ENCODE measurements around the gene CELF4. TPM values are rescaled to one million over a fixed set of nuclear protein-coding genes. Genes with fewer than 3 reads are reported as not detected.

CELF4 gene
- polyA plus RNA-seq, 1 donor (not counting 4 experiments of a cell fraction or from before 2014, with no cell fraction given) = not detected

GRCh38 chr18:37222999-37223378 is 342.6 kb downstream of the CELF4 start:
- no peak overlapping the region for H3K27ac ChIP-seq (ENCODE audit: control insufficient read depth, insufficient read depth, low read length)
- no peaks in the 10 kb centered on the region for H3K36me3 ChIP-seq (ENCODE audit: control insufficient read depth in 2 of 2, extremely low read depth in 1 of 2, insufficient read depth in 2 of 2, low read length in 2 of 2)
- H3K9me1 ChIP-seq (ENCODE audit: control insufficient read depth, extremely low read depth, insufficient read depth, low read length) = no peaks in the 10 kb centered on the region
- dilution Hi-C loops (cut with MboI; ENCODE audit: extremely low pct_ligation_motif_present, low sequenced_read_pairs) = no loop called here
- TF ChIP-seq CTCF (optimal IDR thresholded peaks at IDR 0.05 in 1 of 3, IDR thresholded peaks at IDR 0.05 in 1 of 3, conservative IDR thresholded peaks at IDR 0.05 in 1 of 3; ENCODE audit: extremely low read depth in 1 of 3, insufficient read depth in 2 of 3, low read length in 3 of 3) (no peak), EZH2 (IDR thresholded peaks at IDR 0.05; ENCODE audit: low read length) (no peak)
- H3K4me3 ChIP-seq (ENCODE audit: control insufficient read depth in 2 of 3, extremely low read depth in 1 of 3, insufficient read depth in 2 of 3, low read depth in 1 of 3, low read length in 3 of 3) = no peak overlapping the region
- no peaks in the 10 kb centered on the region for H3K27me3 ChIP-seq (ENCODE audit: control insufficient read depth, extremely low read depth, insufficient read depth, low read length)
- DNase-seq (ENCODE audit: low read depth, low spot score) = no peak
- H3K4me2 ChIP-seq (ENCODE audit: control insufficient read depth, extremely low read depth, insufficient read depth, low read depth, low read length) = no peak overlapping the region
- no peak overlapping the region for H3K9ac ChIP-seq (ENCODE audit: control insufficient read depth, extremely low read depth, insufficient read depth, low read length)
- no peak for FAIRE-seq
- H3K4me1 ChIP-seq (ENCODE audit: control insufficient read depth, extremely low read depth, insufficient read depth, low read length) = no peaks in the 10 kb centered on the region
- no peaks in the 10 kb centered on the region for H3K79me2 ChIP-seq (ENCODE audit: control insufficient read depth, insufficient read depth, low read length)
- H4K20me1 ChIP-seq (ENCODE audit: control insufficient read depth, extremely low read depth, insufficient read depth, low read length) = no peaks in the 10 kb centered on the region
- no peak overlapping the region for H2AFZ ChIP-seq (ENCODE audit: control insufficient read depth, low read length)
- H3K9me3 ChIP-seq (ENCODE audit: control insufficient read depth, low read depth, low read length) = no peaks in the 10 kb centered on the region

DNA sequence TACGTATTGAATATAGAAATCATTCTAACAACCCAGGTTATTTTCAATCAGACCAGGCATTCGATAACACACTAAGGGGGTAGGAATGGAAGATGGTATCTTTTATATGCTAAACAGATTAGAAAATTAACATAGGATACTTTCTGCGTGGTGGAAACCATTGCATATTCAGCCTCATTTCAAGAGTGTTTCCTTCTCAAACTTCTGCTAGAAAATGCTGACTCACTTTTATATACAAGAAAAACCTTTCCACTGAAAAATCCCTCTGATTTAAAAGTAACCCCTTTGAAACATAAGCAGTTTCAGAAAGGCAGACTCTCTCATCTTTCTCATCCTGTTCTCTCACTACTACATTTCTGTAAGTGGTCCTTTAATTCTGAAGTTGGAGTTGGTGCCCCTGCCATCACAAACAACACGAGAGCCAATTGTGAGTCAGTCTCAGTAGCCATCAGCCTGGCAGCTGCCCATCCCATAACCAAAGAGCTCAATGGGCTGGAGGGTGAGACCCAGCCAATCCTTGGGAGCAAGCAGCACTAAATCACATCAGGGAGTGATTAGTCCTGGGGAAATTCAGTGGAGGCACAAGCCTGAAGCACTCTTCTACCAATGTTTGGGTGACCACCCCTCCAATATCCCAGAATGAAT is 343.1 kb downstream of the CELF4 start:
- Histone ChIP-seq H3K27ac (ENCODE audit: control insufficient read depth, insufficient read depth, low read length) (no peak overlapping the region), H3K9me3 (ENCODE audit: control insufficient read depth, low read depth, low read length) (no peaks in the 10 kb centered on the region), H3K4me2 (ENCODE audit: control insufficient read depth, extremely low read depth, insufficient read depth, low read depth, low read length) (no peak overlapping the region), H3K27me3 (ENCODE audit: control insufficient read depth, extremely low read depth, insufficient read depth, low read length) (no peaks in the 10 kb centered on the region), H3K4me1 (ENCODE audit: control insufficient read depth, extremely low read depth, insufficient read depth, low read length) (no peaks in the 10 kb centered on the region), H3K36me3 (ENCODE audit: control insufficient read depth in 2 of 2, extremely low read depth in 1 of 2, insufficient read depth in 2 of 2, low read length in 2 of 2) (no peaks in the 10 kb centered on the region), H3K9ac (ENCODE audit: control insufficient read depth, extremely low read depth, insufficient read depth, low read length) (no peak overlapping the region), H2AFZ (ENCODE audit: control insufficient read depth, low read length) (no peak overlapping the region), H4K20me1 (ENCODE audit: control insufficient read depth, extremely low read depth, insufficient read depth, low read length) (no peaks in the 10 kb centered on the region), H3K79me2 (ENCODE audit: control insufficient read depth, insufficient read depth, low read length) (no peaks in the 10 kb centered on the region), H3K9me1 (ENCODE audit: control insufficient read depth, extremely low read depth, insufficient read depth, low read length) (no peaks in the 10 kb centered on the region), H3K4me3 (ENCODE audit: control insufficient read depth in 2 of 3, extremely low read depth in 1 of 3, insufficient read depth in 2 of 3, low read depth in 1 of 3, low read length in 3 of 3) (no peak overlapping the region)
- no peak for TF ChIP-seq EZH2 (IDR thresholded peaks at IDR 0.05; ENCODE audit: low read length)
- TF ChIP-seq CTCF (optimal IDR thresholded peaks at IDR 0.05 in 1 of 3, IDR thresholded peaks at IDR 0.05 in 1 of 3, conservative IDR thresholded peaks at IDR 0.05 in 1 of 3; ENCODE audit: extremely low read depth in 1 of 3, insufficient read depth in 2 of 3, low read length in 3 of 3) = no peak
- dilution Hi-C loops (cut with MboI; ENCODE audit: extremely low pct_ligation_motif_present, low sequenced_read_pairs) = no loop called here
- DNase-seq (ENCODE audit: low read depth, low spot score) (no peak), FAIRE-seq (no peak)

Data from keratinocyte (primary cell).